ENCODE results near the gene MATCAP1. TPM values are rescaled to one million over a fixed set of nuclear protein-coding genes. Genes with fewer than 3 reads are reported as not detected.

MATCAP1 gene
- polyA plus RNA-seq, 4 donors = 15.7 to 19.0 (median 18.2) TPM

GRCh38 chr16:67163999-67164558, 19.7 kb downstream of the MATCAP1 start:
- peaks cover 4 to 46% (median 21%) of the 10 kb centered on the region in 3 donors for H3K4me1 ChIP-seq (ENCODE audit: control insufficient read depth in 3 of 3, insufficient read depth in 2 of 3, low read depth in 1 of 3, low read length in 2 of 3)
- peak overlapping the region in 2 of 3 donors; percentile 12 to 23 for H3K4me3 ChIP-seq (ENCODE audit: low read depth in 1 of 3, low read length in 3 of 3)
- 0 to 2% (median 2%) methylated on average over 31 to 34 of the region's 34 CpGs for WGBS, 3 donors
- DNase-seq (peak in 1 of 2 donors; percentile 29), FAIRE-seq (no peak)
- no peak overlapping the region for H3K27ac ChIP-seq (ENCODE audit: low read depth in 1 of 3, low read length in 2 of 3)
- no peaks in the 10 kb centered on the region for H3K9me3 ChIP-seq (ENCODE audit: control insufficient read depth in 2 of 2, insufficient read depth in 1 of 2, low read depth in 1 of 2, low read length in 1 of 2)
- peaks cover 10 to 88% (median 13%) of the 10 kb centered on the region in 3 donors for H3K27me3 ChIP-seq (ENCODE audit: control insufficient read depth in 3 of 3, insufficient read depth in 3 of 3, low read length in 3 of 3)
- no peaks in the 10 kb centered on the region for H3K36me3 ChIP-seq (ENCODE audit: control insufficient read depth in 3 of 3, insufficient read depth in 2 of 3, low read depth in 1 of 3, low read length in 3 of 3)

GRCh38 chr16:67163164-67163998, 20.4 kb downstream of the MATCAP1 start:
- DNase-seq = peak in 1 of 2 donors; percentile 79
- Histone ChIP-seq H3K27ac (ENCODE audit: low read depth in 1 of 3, low read length in 2 of 3) (no peak overlapping the region), H3K4me3 (ENCODE audit: low read depth in 1 of 3, low read length in 3 of 3) (peak overlapping the region in 2 of 3 donors; percentile 23), H3K27me3 (ENCODE audit: control insufficient read depth in 3 of 3, insufficient read depth in 3 of 3, low read length in 3 of 3) (peaks cover 10 to 81% (median 13%) of the 10 kb centered on the region in 3 donors), H3K36me3 (ENCODE audit: control insufficient read depth in 3 of 3, insufficient read depth in 2 of 3, low read depth in 1 of 3, low read length in 3 of 3) (no peaks in the 10 kb centered on the region), H3K4me1 (ENCODE audit: control insufficient read depth in 3 of 3, insufficient read depth in 2 of 3, low read depth in 1 of 3, low read length in 2 of 3) (peaks cover 4 to 52% (median 24%) of the 10 kb centered on the region in 3 donors), H3K9me3 (ENCODE audit: control insufficient read depth in 2 of 2, insufficient read depth in 1 of 2, low read depth in 1 of 2, low read length in 1 of 2) (no peaks in the 10 kb centered on the region)
- 2 to 4% (median 2%) methylated on average over 81 to 99 of the region's 99 CpGs for WGBS, 3 donors
- FAIRE-seq = no peak

DNA sequence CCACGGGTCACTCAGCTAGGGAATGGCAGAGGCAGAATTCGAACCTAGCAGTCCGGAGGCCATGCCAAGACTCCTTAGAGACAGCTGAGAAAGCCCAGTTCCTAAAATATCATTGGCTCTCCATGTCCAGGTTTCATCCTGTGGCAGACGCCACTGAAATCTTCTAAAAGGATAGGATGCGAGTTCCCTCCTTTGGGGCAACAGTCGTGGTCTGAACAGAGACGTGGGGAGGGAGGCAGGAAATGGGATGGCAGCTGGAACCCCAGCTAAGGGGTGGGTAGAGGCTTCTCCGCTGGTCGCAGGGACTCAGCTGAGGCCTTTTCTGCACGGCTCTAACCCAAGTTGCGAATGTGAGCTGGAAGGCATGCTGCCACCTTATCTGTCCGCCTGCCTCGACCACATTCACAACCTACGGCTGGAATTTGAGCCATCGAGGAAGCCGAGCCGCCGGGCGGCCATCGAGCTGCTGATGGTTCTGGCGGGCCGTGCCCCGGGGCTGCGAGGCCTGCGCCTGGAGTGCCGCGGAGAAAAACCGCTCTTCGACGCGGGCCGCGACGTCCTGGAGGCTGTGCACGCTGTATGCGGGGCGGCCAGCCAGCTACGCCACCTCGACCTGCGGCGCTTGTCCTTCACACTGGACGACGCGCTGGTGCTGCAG, 21.1 kb downstream of the MATCAP1 start:
- 16 to 35% (median 27%) methylated on average over 43 to 44 of the region's 44 CpGs for WGBS, 3 donors
- H3K4me1 ChIP-seq (ENCODE audit: control insufficient read depth in 3 of 3, insufficient read depth in 2 of 3, low read depth in 1 of 3, low read length in 2 of 3) = peaks cover 4 to 52% (median 24%) of the 10 kb centered on the region in 3 donors
- H3K4me3 ChIP-seq (ENCODE audit: low read depth in 1 of 3, low read length in 3 of 3) = peak overlapping the region in 2 of 3 donors; percentile 7 to 23
- H3K9me3 ChIP-seq (ENCODE audit: control insufficient read depth in 2 of 2, insufficient read depth in 1 of 2, low read depth in 1 of 2, low read length in 1 of 2) = no peaks in the 10 kb centered on the region
- no peak overlapping the region for H3K27ac ChIP-seq (ENCODE audit: low read depth in 1 of 3, low read length in 2 of 3)
- H3K36me3 ChIP-seq (ENCODE audit: control insufficient read depth in 3 of 3, insufficient read depth in 2 of 3, low read depth in 1 of 3, low read length in 3 of 3) = no peaks in the 10 kb centered on the region
- peaks cover 10 to 74% (median 13%) of the 10 kb centered on the region in 3 donors for H3K27me3 ChIP-seq (ENCODE audit: control insufficient read depth in 3 of 3, insufficient read depth in 3 of 3, low read length in 3 of 3)
- FAIRE-seq = no peak
- peak in 1 of 2 donors; percentile 16 for DNase-seq

DNA sequence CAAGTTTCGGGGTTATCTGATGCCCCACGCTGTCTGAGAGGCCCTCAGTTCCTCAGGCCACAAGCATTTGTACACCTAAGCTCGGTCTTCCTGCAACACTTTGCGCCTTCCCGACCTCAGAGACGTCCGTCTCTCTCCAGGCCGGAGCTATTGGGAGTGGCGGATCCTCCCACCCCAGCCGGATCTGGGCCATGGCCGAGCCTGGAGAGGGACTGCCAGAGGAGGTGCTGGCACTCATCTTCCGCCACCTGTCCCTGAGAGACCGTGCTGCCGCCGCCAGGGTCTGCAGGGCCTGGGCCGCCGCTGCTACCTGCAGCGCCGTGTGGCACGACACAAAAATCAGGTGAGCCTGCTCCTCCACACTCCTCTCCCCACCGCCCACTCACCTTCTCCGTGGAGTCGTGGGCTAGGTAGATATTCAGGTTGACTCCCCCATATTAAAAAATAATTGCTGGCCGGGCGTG, 22.1 kb downstream of the MATCAP1 start:
- DNase-seq (no peak), FAIRE-seq (no peak)
- H3K9me3 ChIP-seq (ENCODE audit: control insufficient read depth in 2 of 2, insufficient read depth in 1 of 2, low read depth in 1 of 2, low read length in 1 of 2) = no peaks in the 10 kb centered on the region
- H3K4me1 ChIP-seq (ENCODE audit: control insufficient read depth in 3 of 3, insufficient read depth in 2 of 3, low read depth in 1 of 3, low read length in 2 of 3) = peaks cover 4 to 52% (median 24%) of the 10 kb centered on the region in 3 donors
- no peaks in the 10 kb centered on the region for H3K36me3 ChIP-seq (ENCODE audit: control insufficient read depth in 3 of 3, insufficient read depth in 2 of 3, low read depth in 1 of 3, low read length in 3 of 3)
- H3K27ac ChIP-seq (ENCODE audit: low read depth in 1 of 3, low read length in 2 of 3) = no peak overlapping the region
- 53 to 74% (median 71%) methylated on average over 24 to 25 of the region's 25 CpGs for WGBS, 3 donors
- peaks cover 10 to 71% (median 13%) of the 10 kb centered on the region in 3 donors for H3K27me3 ChIP-seq (ENCODE audit: control insufficient read depth in 3 of 3, insufficient read depth in 3 of 3, low read length in 3 of 3)
- no peak overlapping the region for H3K4me3 ChIP-seq (ENCODE audit: low read depth in 1 of 3, low read length in 3 of 3)

- peak; percentile 54 to 61 for DNase-seq
- Histone ChIP-seq H3K36me3 (ENCODE audit: control insufficient read depth in 3 of 3, insufficient read depth in 2 of 3, low read depth in 1 of 3, low read length in 3 of 3) (peaks cover 0 to 3% (median 0%) of the 10 kb centered on the region in 3 donors), H3K9me3 (ENCODE audit: control insufficient read depth in 2 of 2, insufficient read depth in 1 of 2, low read depth in 1 of 2, low read length in 1 of 2) (no peaks in the 10 kb centered on the region), H3K4me1 (ENCODE audit: control insufficient read depth in 3 of 3, insufficient read depth in 2 of 3, low read depth in 1 of 3, low read length in 2 of 3) (peaks cover 4 to 46% (median 10%) of the 10 kb centered on the region in 3 donors), H3K27ac (ENCODE audit: low read depth in 1 of 3, low read length in 2 of 3) (peak overlapping the region; percentile 30 to 96 (median 81)), H3K27me3 (ENCODE audit: control insufficient read depth in 3 of 3, insufficient read depth in 3 of 3, low read length in 3 of 3) (peaks cover 0 to 72% (median 0%) of the 10 kb centered on the region in 3 donors), H3K4me3 (ENCODE audit: low read depth in 1 of 3, low read length in 3 of 3) (peak overlapping the region; percentile 88 to 94 (median 92))
- FAIRE-seq = no peak
- 2 to 5% (median 3%) methylated on average over 30 to 34 of the region's 34 CpGs for WGBS, 3 donors
Measured at GRCh38 chr16:67158637-67159600, 24.8 kb downstream of the MATCAP1 start.

- Histone ChIP-seq H3K4me3 (ENCODE audit: low read depth in 1 of 3, low read length in 3 of 3) (no peak overlapping the region), H3K27ac (ENCODE audit: low read depth in 1 of 3, low read length in 2 of 3) (peak overlapping the region in 1 of 3 donors; percentile 55), H3K27me3 (ENCODE audit: control insufficient read depth in 3 of 3, insufficient read depth in 3 of 3, low read length in 3 of 3) (peaks cover 0 to 71% (median 0%) of the 10 kb centered on the region in 3 donors), H3K36me3 (ENCODE audit: control insufficient read depth in 3 of 3, insufficient read depth in 2 of 3, low read depth in 1 of 3, low read length in 3 of 3) (peaks cover 0 to 3% (median 0%) of the 10 kb centered on the region in 3 donors), H3K9me3 (ENCODE audit: control insufficient read depth in 2 of 2, insufficient read depth in 1 of 2, low read depth in 1 of 2, low read length in 1 of 2) (no peaks in the 10 kb centered on the region), H3K4me1 (ENCODE audit: control insufficient read depth in 3 of 3, insufficient read depth in 2 of 3, low read depth in 1 of 3, low read length in 2 of 3) (peaks cover 4 to 42% (median 6%) of the 10 kb centered on the region in 3 donors)
- DNase-seq (peak in 1 of 2 donors; percentile 37), FAIRE-seq (no peak)
- WGBS, 3 donors = 61 to 64% (median 62%) methylated on average over 7 of the region's 7 CpGs
Measured at GRCh38 chr16:67157892-67158635, 25.7 kb downstream of the MATCAP1 start.

DNA sequence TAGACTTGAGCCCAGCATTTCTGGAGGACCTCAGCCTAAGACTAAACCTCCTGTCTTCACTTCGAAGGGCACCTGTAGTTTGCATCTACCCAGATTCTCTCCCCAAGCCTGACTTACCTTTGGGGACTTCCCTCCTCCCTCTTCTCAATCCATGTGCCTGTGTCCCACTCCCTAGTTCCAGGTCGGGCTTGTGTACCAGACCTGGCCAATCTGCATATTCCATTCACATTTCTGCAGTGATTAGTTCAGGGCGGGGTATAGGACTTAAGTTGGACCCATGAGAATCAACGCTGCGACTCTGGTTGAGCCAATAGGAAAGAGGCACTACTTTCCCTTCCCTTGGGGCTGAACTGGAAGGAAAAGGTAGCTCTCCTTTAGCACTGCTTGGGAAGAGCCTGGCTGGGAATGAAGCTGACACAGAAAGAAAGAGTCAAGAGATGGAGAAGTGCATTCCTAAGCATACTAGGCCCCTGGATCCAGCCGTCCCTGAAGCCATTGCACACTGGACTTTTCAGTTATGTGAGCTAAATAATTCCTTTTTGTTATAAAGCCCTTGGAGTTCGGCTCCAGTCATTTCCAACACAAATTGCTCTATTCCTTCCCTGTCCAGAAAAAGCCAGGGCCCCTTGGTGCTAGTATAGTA, 26.5 kb downstream of the MATCAP1 start:
- H3K27ac ChIP-seq (ENCODE audit: low read depth in 1 of 3, low read length in 2 of 3) = peak overlapping the region in 1 of 3 donors; percentile 55
- H3K27me3 ChIP-seq (ENCODE audit: control insufficient read depth in 3 of 3, insufficient read depth in 3 of 3, low read length in 3 of 3) = peaks cover 0 to 68% (median 0%) of the 10 kb centered on the region in 3 donors
- no peak for FAIRE-seq
- peaks cover 0 to 37% (median 3%) of the 10 kb centered on the region in 3 donors for H3K4me1 ChIP-seq (ENCODE audit: control insufficient read depth in 3 of 3, insufficient read depth in 2 of 3, low read depth in 1 of 3, low read length in 2 of 3)
- H3K4me3 ChIP-seq (ENCODE audit: low read depth in 1 of 3, low read length in 3 of 3) = no peak overlapping the region
- WGBS, 3 donors = 71 to 73% (median 73%) methylated on average over 7 of the region's 7 CpGs
- no peaks in the 10 kb centered on the region for H3K9me3 ChIP-seq (ENCODE audit: control insufficient read depth in 2 of 2, insufficient read depth in 1 of 2, low read depth in 1 of 2, low read length in 1 of 2)
- peaks cover 0 to 3% (median 0%) of the 10 kb centered on the region in 3 donors for H3K36me3 ChIP-seq (ENCODE audit: control insufficient read depth in 3 of 3, insufficient read depth in 2 of 3, low read depth in 1 of 3, low read length in 3 of 3)
- no peak for DNase-seq

All from small intestine (tissue), 7 donors.